ENCODE results near the gene ISG15.

- no peak for TF ChIP-seq POLR2A (IDR thresholded peaks at IDR 0.05)
- TF ChIP-seq, protein P1, sequence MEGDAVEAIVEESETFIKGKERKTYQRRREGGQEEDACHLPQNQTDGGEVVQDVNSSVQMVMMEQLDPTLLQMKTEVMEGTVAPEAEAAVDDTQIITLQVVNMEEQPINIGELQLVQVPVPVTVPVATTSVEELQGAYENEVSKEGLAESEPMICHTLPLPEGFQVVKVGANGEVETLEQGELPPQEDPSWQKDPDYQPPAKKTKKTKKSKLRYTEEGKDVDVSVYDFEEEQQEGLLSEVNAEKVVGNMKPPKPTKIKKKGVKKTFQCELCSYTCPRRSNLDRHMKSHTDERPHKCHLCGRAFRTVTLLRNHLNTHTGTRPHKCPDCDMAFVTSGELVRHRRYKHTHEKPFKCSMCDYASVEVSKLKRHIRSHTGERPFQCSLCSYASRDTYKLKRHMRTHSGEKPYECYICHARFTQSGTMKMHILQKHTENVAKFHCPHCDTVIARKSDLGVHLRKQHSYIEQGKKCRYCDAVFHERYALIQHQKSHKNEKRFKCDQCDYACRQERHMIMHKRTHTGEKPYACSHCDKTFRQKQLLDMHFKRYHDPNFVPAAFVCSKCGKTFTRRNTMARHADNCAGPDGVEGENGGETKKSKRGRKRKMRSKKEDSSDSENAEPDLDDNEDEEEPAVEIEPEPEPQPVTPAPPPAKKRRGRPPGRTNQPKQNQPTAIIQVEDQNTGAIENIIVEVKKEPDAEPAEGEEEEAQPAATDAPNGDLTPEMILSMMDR (IDR thresholded peaks at IDR 0.05) = no peak
Measured at GRCh38 chr1:1058088-1058905, 45.0 kb downstream of the ISG15 start.
